Transverse colon (tissue), 4 donors: Measurements from ENCODE around the gene PROKR2. TPM values are rescaled to one million over a fixed set of nuclear protein-coding genes. Genes with fewer than 3 reads are reported as not detected.

Experiments used
- DNase-seq: peaks from one replicate; pipeline ENCODE4 v3.0.0-alpha.2; 2019
- H3K27ac ChIP-seq, 4 donors: fragments of 200-600 bp; sonication (generic); 2 replicates each; pipeline ENCODE4 v1.5.1; 2016 to 2018; ENCODE audit warnings: inconsistent platforms in 4 of 4
- H3K27me3 ChIP-seq: fragments of 200-600 bp; sonication (generic); 2 replicates; pipeline ENCODE4 v1.5.1; 2017; ENCODE audit warnings: inconsistent platforms
- H3K36me3 ChIP-seq, 4 donors: fragments of 200-600 bp; sonication (generic); 2 replicates each; pipeline ENCODE4 v1.5.1; 2017 to 2019; ENCODE audit warnings: inconsistent platforms in 4 of 4
- H3K4me1 ChIP-seq, 4 donors: fragments of 200-600 bp; sonication (generic); 2 replicates each; pipeline ENCODE4 v1.5.1; 2017 to 2020; ENCODE audit warnings: inconsistent platforms in 4 of 4
- H3K4me3 ChIP-seq, 4 donors: fragments of 200-600 bp; sonication (generic); 1 replicate in 1 of 4; 2 replicates in 3 of 4; pipeline versions ENCODE4 v1.5.1 to v1.6.1; 2017 to 2019; ENCODE audit warnings: inconsistent platforms in 4 of 4
- H3K9me3 ChIP-seq, 2 donors: fragments of 200-600 bp; sonication (generic); 2 replicates each; pipeline ENCODE4 v1.5.1; 2017 to 2019; ENCODE audit warnings: inconsistent platforms in 2 of 2
- CTCF ChIP-seq, 5 experiments: fragments of 200-600 bp in 3 of 5; fragments of 450-650 bp in 2 of 5; sonication (generic) in 3 of 5; IDR thresholded peaks; 1 replicate in 2 of 5; 2 replicates in 3 of 5; pipeline ENCODE4 v1.5.1; 2016 to 2017; ENCODE audit warnings: antibody characterized with exemption in 5 of 5, inconsistent platforms in 3 of 5, mild to moderate bottlenecking in 2 of 5, moderate library complexity in 1 of 5
- EP300 ChIP-seq: sonication (generic); formaldehyde crosslinking; IDR thresholded peaks from one replicate; pipeline ENCODE4 v1.6.1; 2017; ENCODE audit warnings: antibody characterized with exemption, low read depth
- POLR2A ChIP-seq: fragments of 450-650 bp; IDR thresholded peaks from one replicate; pipeline ENCODE4 v1.6.1; 2016; ENCODE audit warnings: antibody characterized with exemption, mild to moderate bottlenecking, moderate library complexity
- POLR2AphosphoS5 ChIP-seq, 3 donors: sonication (generic); formaldehyde crosslinking; IDR thresholded peaks; one replicate each; pipeline ENCODE4 v1.6.1; 2016; ENCODE audit warnings: antibody characterized with exemption in 3 of 3
- WGBS, 2 donors: methylation state at CpG; one replicate each; pipeline ENCODE4 v1.1.5; 2018; ENCODE audit warnings: low coverage in 1 of 2; 5-methylcytosine and 5-hydroxymethylcytosine counted together
- in situ Hi-C, 4 donors: fragments of 200-750 bp; cut with MboI; loops; one replicate each; pipeline versions ENCODE4 v1.15.0 to v1.15.1; 2017; ENCODE audit warnings: low sequenced_read_pairs in 3 of 4, low pct_ligation_motif_present in 1 of 4, low pct_unique_long_range_greater_than_20kb in 1 of 4
- intact Hi-C: fragments of 100-400 bp; cut with DNase I; formaldehyde crosslinking; loops from one replicate; pipeline ENCODE4 v1.15.1; 2023; ENCODE audit warnings: low total_unique reads
- total RNA-seq, 4 donors: library from RNA; depleted of rRNA; stranded (reverse); fragments of >200 nt; gene quantifications; one replicate each; pipeline ENCODE4 v1.1.0, GENCODE V29; 2016

PROKR2 gene
- total RNA-seq, 4 donors from 2014 or later, result not detected

- no peaks in the 10 kb centered on the region for H3K36me3 ChIP-seq
- intact Hi-C loops, result no loop called here
- no peaks in the 10 kb centered on the region for H3K27me3 ChIP-seq
- H3K27ac ChIP-seq, result no peak overlapping the region
- in situ Hi-C loops, result no loop called here
- no peak for DNase-seq
- H3K4me3 ChIP-seq, result no peak overlapping the region
- H3K4me1 ChIP-seq, result no peaks in the 10 kb centered on the region
- WGBS, 2 donors, result 44 to 47% methylated on average over 4 of the region's 4 CpGs
- no peak for TF ChIP-seq CTCF (IDR thresholded peaks at IDR 0.05)
- TF ChIP-seq POLR2A, result no peak
- TF ChIP-seq EP300, result no peak
- no peak for TF ChIP-seq POLR2AphosphoS5 (IDR thresholded peaks at IDR 0.05)
- no peaks in the 10 kb centered on the region for H3K9me3 ChIP-seq
Observed at GRCh38 chr20:5353624-5354496, 37.1 kb upstream of the PROKR2 start.

- TF ChIP-seq POLR2A (no peak), EP300 (no peak), CTCF (IDR thresholded peaks at IDR 0.05) (no peak), POLR2AphosphoS5 (IDR thresholded peaks at IDR 0.05) (no peak)
- H3K27me3 ChIP-seq, result no peaks in the 10 kb centered on the region
- H3K4me3 ChIP-seq, result no peak overlapping the region
- no peak overlapping the region for H3K27ac ChIP-seq
- H3K36me3 ChIP-seq, result no peaks in the 10 kb centered on the region
- no peaks in the 10 kb centered on the region for H3K4me1 ChIP-seq
- DNase-seq, result no peak
- WGBS, 2 donors, result 83 to 89% methylated on average over 3 to 4 of the region's 4 CpGs
- no peaks in the 10 kb centered on the region for H3K9me3 ChIP-seq
- in situ Hi-C loops (no loop called here), intact Hi-C loops (no loop called here)
Observed at GRCh38 chr20:5349448-5349847, 32.7 kb upstream of the PROKR2 start.

GRCh38 chr20:5342021-5342420 lies 25.3 kb upstream of the PROKR2 start:
- DNase-seq, result no peak
- no peaks in the 10 kb centered on the region for H3K9me3 ChIP-seq
- no peak overlapping the region for H3K4me3 ChIP-seq
- no peak for TF ChIP-seq CTCF (IDR thresholded peaks at IDR 0.05)
- no peak for TF ChIP-seq POLR2AphosphoS5 (IDR thresholded peaks at IDR 0.05)
- TF ChIP-seq POLR2A, result no peak
- no peak for TF ChIP-seq EP300
- H3K4me1 ChIP-seq, result no peaks in the 10 kb centered on the region
- no peaks in the 10 kb centered on the region for H3K36me3 ChIP-seq
- no peaks in the 10 kb centered on the region for H3K27me3 ChIP-seq
- in situ Hi-C loops, result no loop called here
- 18 to 38% methylated on average over 2 to 4 of the region's 4 CpGs for WGBS, 2 donors
- intact Hi-C loops, result no loop called here
- no peak overlapping the region for H3K27ac ChIP-seq

- 64 to 82% methylated on average over 2 to 3 of the region's 3 CpGs for WGBS, 2 donors
- no peaks in the 10 kb centered on the region for H3K9me3 ChIP-seq
- no peaks in the 10 kb centered on the region for H3K4me1 ChIP-seq
- in situ Hi-C loops, result no loop called here
- H3K36me3 ChIP-seq, result no peaks in the 10 kb centered on the region
- no peak overlapping the region for H3K4me3 ChIP-seq
- intact Hi-C loops, result no loop called here
- TF ChIP-seq POLR2A (no peak), EP300 (no peak), CTCF (IDR thresholded peaks at IDR 0.05) (no peak), POLR2AphosphoS5 (IDR thresholded peaks at IDR 0.05) (no peak)
- no peak for DNase-seq
- H3K27me3 ChIP-seq, result no peaks in the 10 kb centered on the region
- H3K27ac ChIP-seq, result no peak overlapping the region
Observed at GRCh38 chr20:5331340-5331739, 14.6 kb upstream of the PROKR2 start.
